Naive thymus-derived CD8-positive, alpha-beta T cell (primary cell): ENCODE results near the gene PPP4C. TPM values are rescaled to one million over a fixed set of nuclear protein-coding genes. Genes with fewer than 3 reads are reported as not detected.
A peak's percentile ranks its signal among the peaks of the same experiment; 100 is the strongest.

Experiments used
- ATAC-seq, 2 donors: fragments of 150-1000 bp; cut with Tn5 transposase in 1 of 2; sonication (Bioruptor Pico), chemical (Tn5 transposase) in 1 of 2; 1 replicate in 1 of 2; 2 replicates in 1 of 2; pipeline ENCODE4 v1.10.0; 2021; ENCODE audit warnings: mild to moderate bottlenecking in 2 of 2, moderate library complexity in 2 of 2
- POLR2A ChIA-PET: fragments of 350-600 bp; sonication (Branson Sonifier 250); formaldehyde crosslinking; loops from one replicate; lab custom pipeline; 2021; ENCODE audit warnings: antibody characterized with exemption; lab: Charles Lee
- DNase-seq, 10 donors: peaks; one replicate each; pipeline versions ENCODE4 v3.0.0 to v3.0.0-alpha.2; 2020 to 2022
- H3K27ac Mint-ChIP-seq, 10 donors: one replicate each; pipeline ENCODE4 v1.8.0; 2020 to 2022; ENCODE audit warnings: mild to moderate bottlenecking in 10 of 10, mixed read lengths in 10 of 10, moderate library complexity in 4 of 10, inconsistent platforms in 1 of 10
- H3K27me3 Mint-ChIP-seq, 5 donors: one replicate each; pipeline ENCODE4 v1.8.0; 2021 to 2022; ENCODE audit warnings: mixed read lengths in 5 of 5
- H3K36me3 Mint-ChIP-seq, 3 donors: one replicate each; pipeline ENCODE4 v1.8.0; 2020 to 2022; ENCODE audit warnings: mixed read lengths in 3 of 3, mild to moderate bottlenecking in 2 of 3, inconsistent platforms in 1 of 3
- H3K4me1 Mint-ChIP-seq, 4 donors: one replicate each; pipeline ENCODE4 v1.8.0; 2021 to 2022; ENCODE audit warnings: mixed read lengths in 4 of 4
- H3K4me3 Mint-ChIP-seq, 10 donors: one replicate each; pipeline ENCODE4 v1.8.0; 2020 to 2022; ENCODE audit warnings: mild to moderate bottlenecking in 10 of 10, mixed read lengths in 10 of 10, moderate library complexity in 6 of 10, inconsistent platforms in 1 of 10
- H3K9me3 Mint-ChIP-seq, 9 donors: one replicate each; pipeline ENCODE4 v1.8.0; 2020 to 2022; ENCODE audit warnings: mixed read lengths in 9 of 9, mild to moderate bottlenecking in 3 of 9, inconsistent platforms in 1 of 9, moderate library complexity in 1 of 9
- polyA plus RNA-seq, 3 donors: library from polyadenylated mRNA; unstranded; fragments of 300-500 nt; fragmentation: Illumina TruSeq; gene quantifications; one replicate each; pipeline ENCODE4 v1.2.3, GENCODE V29; 2021
- total RNA-seq, 8 experiments: library from RNA in 2 of 8; stranded (reverse) in 2 of 8; gene quantifications; one replicate each; pipeline ENCODE4 v1.2.3 and lab custom pipeline; 2021 to 2026

Gene PPP4C
- total and polyA plus RNA-seq, 5 experiments from 2014 or later = 82.8 to 199 (median 153) TPM

DNA sequence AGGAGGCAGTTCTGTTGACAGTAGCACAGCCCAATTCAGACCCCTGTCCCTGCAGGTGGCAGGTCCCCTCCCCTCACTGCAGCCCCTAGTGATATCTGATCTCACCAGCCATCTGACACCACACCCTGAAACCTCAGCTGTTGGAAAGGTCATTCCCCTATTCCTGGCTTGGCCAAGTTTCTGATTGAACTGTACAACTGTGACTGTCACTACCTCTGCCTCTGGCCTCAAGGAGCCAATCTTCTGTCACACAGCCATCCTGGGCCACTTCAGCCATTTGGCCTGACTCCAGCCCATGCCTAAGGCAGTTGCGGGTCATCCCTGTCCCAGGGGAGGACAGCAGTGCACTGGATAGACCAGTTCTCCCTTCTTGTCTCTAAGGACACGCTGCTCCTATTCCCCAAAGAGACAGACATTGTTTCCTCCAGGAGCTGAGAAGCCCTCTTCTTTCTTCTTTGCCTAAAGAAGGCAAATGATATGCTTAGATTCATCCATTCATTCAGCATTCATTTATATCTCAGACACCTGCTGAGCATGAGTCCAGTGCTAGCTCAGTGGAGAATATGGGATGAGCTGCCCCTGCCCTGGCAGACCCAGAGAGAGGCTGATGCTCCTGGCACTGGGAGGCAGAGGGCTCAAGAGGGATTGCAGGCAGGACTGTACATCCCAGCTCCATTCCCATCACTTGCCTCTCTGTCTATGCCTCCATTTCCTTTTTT is 14.8 kb upstream of the PPP4C start:
- H3K36me3 Mint-ChIP-seq = peaks cover 0 to 3% (median 0%) of the 10 kb centered on the region in 3 donors
- H3K9me3 Mint-ChIP-seq = no peaks in the 10 kb centered on the region
- H3K4me1 Mint-ChIP-seq = peaks cover 7 to 12% (median 11%) of the 10 kb centered on the region in 4 donors
- no peak for ATAC-seq
- no peaks in the 10 kb centered on the region for H3K27me3 Mint-ChIP-seq
- no peak for DNase-seq
- POLR2A ChIA-PET = interaction anchor here (0.7 to 8.0 kb wide), 5 partner anchors 15 to 323 kb away, joined by 3 to 192 read pairs (median 9); partner anchors contain the start of genes CORO1A, PPP4C, TBX6 and YPEL3
- peak overlapping the region in 2 of 10 donors; percentile 40 to 60 for H3K27ac Mint-ChIP-seq
- peak overlapping the region in 2 of 10 donors; percentile 23 to 26 for H3K4me3 Mint-ChIP-seq

DNA sequence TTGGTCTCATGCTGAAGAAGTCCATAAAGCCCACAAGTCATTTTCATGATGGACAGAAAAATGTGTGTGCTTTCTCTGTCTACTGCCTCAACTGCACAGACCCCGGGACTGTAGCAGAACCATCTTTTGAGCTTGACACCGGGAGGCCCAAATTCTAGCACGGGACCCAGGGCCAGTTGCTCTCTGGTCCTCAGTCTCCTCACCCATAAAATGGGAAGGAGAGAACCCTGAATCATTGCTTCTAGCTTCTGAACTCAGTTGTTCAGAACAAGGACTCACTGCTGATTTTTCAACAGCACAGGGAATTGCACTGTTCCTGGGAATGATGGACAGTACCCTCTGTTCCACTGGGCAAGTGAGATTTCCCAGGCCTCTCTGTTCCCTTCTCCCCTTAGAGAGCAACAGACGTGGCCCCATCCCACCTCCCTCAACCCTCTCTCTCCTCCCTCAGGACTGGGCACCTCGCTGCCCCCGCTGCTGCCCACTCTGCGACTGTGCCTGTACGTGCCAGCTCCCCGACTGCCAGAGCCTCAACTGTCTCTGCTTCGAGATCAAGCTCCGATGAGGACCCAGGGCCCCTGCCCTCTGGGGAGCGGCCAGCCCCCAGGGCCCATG is 12.4 kb upstream of the PPP4C start:
- peak overlapping the region in 9 of 10 donors; percentile 48 to 100 (median 99) for H3K4me3 Mint-ChIP-seq
- POLR2A ChIA-PET = interaction anchor here (0.6 to 8.0 kb wide), 8 partner anchors 8 to 354 kb away, joined by 3 to 192 read pairs (median 9); partner anchors contain the start of genes CORO1A, PPP4C, TBX6 and YPEL3
- DNase-seq (no peak), ATAC-seq (no peak)
- H3K4me1 Mint-ChIP-seq = peaks cover 12 to 30% (median 27%) of the 10 kb centered on the region in 4 donors
- peak overlapping the region; percentile 96 to 99 (median 98) for H3K27ac Mint-ChIP-seq
- H3K9me3 Mint-ChIP-seq = no peaks in the 10 kb centered on the region
- H3K36me3 Mint-ChIP-seq = peaks cover 0 to 18% (median 5%) of the 10 kb centered on the region in 3 donors
- no peaks in the 10 kb centered on the region for H3K27me3 Mint-ChIP-seq

DNA sequence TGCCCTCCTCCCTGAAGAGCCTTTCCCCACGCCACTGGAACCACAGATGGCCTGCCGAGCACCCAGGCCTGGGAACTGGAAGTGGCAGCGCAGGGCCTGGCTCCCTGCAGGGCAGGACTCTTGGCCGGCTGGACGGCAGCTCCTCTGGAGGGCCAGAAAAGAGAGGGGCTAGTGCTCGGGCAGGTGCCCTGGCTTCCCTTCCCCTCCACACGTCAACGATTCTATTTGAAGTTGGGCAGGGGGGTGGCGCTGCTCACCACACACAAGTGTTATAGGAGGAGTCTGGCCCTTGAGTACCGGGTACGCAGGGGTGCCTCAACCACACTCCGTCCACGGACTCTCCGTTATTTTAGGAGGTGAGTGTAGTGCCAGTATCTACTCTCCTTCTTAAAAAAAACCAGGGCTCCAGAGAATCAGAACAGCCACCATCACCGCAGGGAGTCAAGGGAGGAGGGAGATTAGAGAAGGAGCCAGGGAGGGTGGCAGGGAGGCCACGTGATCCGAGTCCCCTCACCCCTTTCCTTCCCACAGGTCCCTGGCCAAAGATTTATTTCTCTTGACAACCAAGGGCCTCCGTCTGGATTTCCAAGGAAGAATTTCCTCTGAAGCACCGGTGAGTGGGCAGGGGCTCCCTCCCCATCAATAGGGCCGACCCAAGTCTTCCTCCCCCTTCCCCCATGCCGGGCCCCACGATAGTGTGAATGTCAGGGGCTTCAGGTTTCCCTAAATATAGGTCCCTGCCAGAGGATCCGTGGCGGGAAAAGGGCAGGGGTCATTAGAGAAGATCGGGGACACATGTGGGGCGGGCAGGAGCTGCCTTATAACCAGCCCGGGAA is 11.7 kb upstream of the PPP4C start:
- POLR2A ChIA-PET = interaction anchor here (0.8 to 8.0 kb wide), 17 partner anchors 9 to 595 kb away, joined by 3 to 192 read pairs (median 9); partner anchors contain the start of genes CORO1A, FBRS, PPP4C and SEPTIN1
- peak overlapping the region; percentile 98 to 100 (median 99) for H3K4me3 Mint-ChIP-seq
- H3K9me3 Mint-ChIP-seq = no peaks in the 10 kb centered on the region
- H3K36me3 Mint-ChIP-seq = peaks cover 0 to 25% (median 8%) of the 10 kb centered on the region in 3 donors
- peaks cover 15 to 37% (median 34%) of the 10 kb centered on the region in 4 donors for H3K4me1 Mint-ChIP-seq
- H3K27ac Mint-ChIP-seq = peak overlapping the region; percentile 96 to 99 (median 98)
- ATAC-seq (peak; percentile 22 to 46), DNase-seq (peak; percentile 37 to 89 (median 61))
- no peaks in the 10 kb centered on the region for H3K27me3 Mint-ChIP-seq

DNA sequence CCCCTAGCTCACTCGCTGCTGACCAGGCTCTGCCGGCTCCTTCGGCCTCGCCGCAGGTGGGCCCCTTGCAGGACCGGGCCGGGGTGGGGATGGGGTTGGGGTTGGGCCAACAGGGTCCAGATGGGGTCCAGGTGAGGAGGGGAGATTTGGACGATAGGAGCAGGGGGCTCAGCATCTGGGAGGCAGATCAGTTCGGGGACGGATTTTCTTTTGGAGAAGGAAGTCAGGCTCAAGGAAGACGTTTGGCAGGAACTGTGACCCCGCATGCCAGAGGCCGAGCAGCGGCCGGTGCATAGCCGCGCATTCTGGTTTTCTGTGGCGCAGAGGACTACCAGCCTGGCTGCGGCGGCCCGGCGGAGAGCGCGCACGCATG is 11.1 kb upstream of the PPP4C start:
- Mint-ChIP-seq H3K9me3 (no peaks in the 10 kb centered on the region), H3K27me3 (no peaks in the 10 kb centered on the region), H3K27ac (peak overlapping the region; percentile 94 to 99 (median 98)), H3K4me1 (peaks cover 15 to 43% (median 39%) of the 10 kb centered on the region in 4 donors), H3K36me3 (peaks cover 0 to 31% (median 8%) of the 10 kb centered on the region in 3 donors), H3K4me3 (peak overlapping the region; percentile 98 to 100 (median 99))
- POLR2A ChIA-PET = interaction anchor here (0.6 to 8.0 kb wide), 25 partner anchors 10 to 633 kb away, joined by 3 to 192 read pairs (median 7); partner anchors contain the start of genes CORO1A, FBRS, MAPK3 and PPP4C
- DNase-seq (no peak), ATAC-seq (no peak)

DNA sequence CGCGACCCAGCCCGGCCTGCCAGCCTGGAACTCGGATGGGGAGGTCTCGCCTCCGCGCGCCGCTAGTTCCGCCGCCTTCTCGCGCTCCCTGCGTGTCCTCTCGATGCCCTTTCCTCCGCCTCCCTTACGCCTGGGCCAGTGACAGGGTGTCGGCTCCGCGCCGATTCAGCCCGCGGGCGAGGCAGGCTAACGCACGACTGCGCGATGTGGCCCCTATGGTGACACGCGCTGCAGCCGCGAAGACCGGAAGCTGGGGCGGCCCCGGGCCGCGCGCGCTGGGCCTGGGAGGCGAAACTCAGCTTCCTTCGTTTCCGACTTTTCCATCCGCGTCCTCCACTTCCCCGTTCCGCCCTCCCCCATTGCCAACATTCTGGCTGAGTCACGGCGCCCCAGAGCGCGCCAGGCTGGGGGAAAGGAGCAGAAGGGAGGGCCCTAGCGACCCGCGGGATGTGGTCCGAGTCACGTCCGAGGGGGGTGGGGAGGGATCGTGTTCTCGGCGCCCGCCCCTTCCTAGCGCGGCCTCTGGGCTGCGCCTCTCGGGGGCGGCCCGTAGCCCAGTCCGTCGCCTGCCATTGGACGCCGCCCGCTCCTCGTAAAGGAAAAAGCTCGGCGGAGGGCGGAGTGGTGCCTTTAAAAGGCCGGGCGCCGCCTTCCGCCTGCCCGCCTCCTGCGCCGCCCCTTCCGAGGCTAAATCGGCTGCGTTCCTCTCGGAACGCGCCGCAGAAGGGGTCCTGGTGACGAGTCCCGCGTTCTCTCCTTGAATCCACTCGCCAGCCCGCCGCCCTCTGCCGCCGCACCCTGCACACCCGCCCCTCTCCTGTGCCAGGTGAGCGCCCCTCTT is 10.5 kb upstream of the PPP4C start, which contains the start of gene ALDOA:
Gene ALDOA, plus strand, starts transcription at position 659 of the 841 bp plus-strand sequence. CDS start 1,138 bp downstream, outside the sequence.
- DNase-seq = peak; percentile 89 to 96 (median 92)
- POLR2A ChIA-PET = interaction anchor here (0.6 to 8.0 kb wide), 50 partner anchors 10 to 633 kb away, joined by 3 to 192 read pairs (median 4); partner anchors contain the start of genes CORO1A, DCTPP1, FBRS and HIRIP3
- H3K27ac Mint-ChIP-seq = peak within 1 kb of the TSS; percentile 94 to 99 (median 97)
- H3K27me3 Mint-ChIP-seq = no peaks in the 10 kb centered on the region
- H3K4me1 Mint-ChIP-seq = peaks cover 17 to 46% (median 43%) of the 10 kb centered on the region in 4 donors
- H3K36me3 Mint-ChIP-seq = peaks cover 0 to 37% (median 8%) of the 10 kb centered on the region in 3 donors
- no peaks in the 10 kb centered on the region for H3K9me3 Mint-ChIP-seq
- peak; percentile 81 to 87 for ATAC-seq
- peak within 1 kb of the TSS; percentile 98 to 100 (median 99) for H3K4me3 Mint-ChIP-seq

DNA sequence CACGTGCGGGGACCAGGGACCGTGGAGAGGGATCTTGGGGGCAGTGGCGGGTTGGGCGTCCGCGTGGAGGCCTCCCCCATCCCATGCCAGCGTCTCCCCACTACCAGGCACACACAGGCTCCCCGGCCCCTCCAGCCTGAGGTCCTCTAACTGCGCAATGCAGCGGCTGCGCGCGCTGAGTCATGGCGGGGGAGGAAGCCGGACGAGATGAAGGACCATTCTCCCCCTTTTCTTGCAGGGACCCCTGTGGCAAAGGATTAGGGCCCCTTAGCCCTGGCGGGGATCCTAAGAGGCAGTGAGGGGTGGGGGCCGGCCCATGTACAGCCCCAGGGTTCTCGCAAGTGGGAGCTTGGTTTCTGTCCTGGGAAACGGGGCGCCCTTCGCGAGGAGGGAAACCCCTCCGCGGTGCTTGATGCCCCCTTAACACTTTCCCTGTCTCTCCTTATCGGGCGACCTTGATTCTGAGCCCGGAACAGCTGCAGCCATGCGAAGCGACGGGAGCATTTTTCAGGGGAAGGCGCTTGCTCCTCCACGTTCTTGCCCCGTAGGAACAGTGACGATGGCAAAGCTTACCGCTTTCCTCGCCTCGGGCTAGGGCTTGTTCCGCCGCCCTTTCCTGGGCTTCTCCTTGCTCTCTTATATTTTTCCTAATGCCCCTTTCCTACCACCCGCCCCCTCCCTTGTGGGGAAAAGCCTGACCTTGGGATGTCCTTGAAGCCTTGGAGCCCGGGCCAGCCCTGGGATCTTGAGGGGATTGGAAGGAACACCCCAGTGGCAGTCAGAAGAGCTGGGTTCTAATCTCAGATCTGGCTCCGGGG is 9.6 kb upstream of the PPP4C start:
- no peaks in the 10 kb centered on the region for H3K27me3 Mint-ChIP-seq
- H3K4me3 Mint-ChIP-seq = peak overlapping the region; percentile 98 to 100 (median 99)
- POLR2A ChIA-PET = interaction anchor here (0.5 to 8.0 kb wide), 52 partner anchors 10 to 882 kb away, joined by 3 to 192 read pairs (median 4); partner anchors contain the start of genes CORO1A, DCTPP1, FBRS and HIRIP3
- H3K9me3 Mint-ChIP-seq = no peaks in the 10 kb centered on the region
- H3K27ac Mint-ChIP-seq = peak overlapping the region; percentile 94 to 99 (median 97)
- ATAC-seq (peak in 1 of 2 donors; percentile 2), DNase-seq (peak in 2 of 10 donors; percentile 15 to 27)
- H3K36me3 Mint-ChIP-seq = peaks cover 0 to 45% (median 8%) of the 10 kb centered on the region in 3 donors
- peaks cover 17 to 53% (median 46%) of the 10 kb centered on the region in 4 donors for H3K4me1 Mint-ChIP-seq

DNA sequence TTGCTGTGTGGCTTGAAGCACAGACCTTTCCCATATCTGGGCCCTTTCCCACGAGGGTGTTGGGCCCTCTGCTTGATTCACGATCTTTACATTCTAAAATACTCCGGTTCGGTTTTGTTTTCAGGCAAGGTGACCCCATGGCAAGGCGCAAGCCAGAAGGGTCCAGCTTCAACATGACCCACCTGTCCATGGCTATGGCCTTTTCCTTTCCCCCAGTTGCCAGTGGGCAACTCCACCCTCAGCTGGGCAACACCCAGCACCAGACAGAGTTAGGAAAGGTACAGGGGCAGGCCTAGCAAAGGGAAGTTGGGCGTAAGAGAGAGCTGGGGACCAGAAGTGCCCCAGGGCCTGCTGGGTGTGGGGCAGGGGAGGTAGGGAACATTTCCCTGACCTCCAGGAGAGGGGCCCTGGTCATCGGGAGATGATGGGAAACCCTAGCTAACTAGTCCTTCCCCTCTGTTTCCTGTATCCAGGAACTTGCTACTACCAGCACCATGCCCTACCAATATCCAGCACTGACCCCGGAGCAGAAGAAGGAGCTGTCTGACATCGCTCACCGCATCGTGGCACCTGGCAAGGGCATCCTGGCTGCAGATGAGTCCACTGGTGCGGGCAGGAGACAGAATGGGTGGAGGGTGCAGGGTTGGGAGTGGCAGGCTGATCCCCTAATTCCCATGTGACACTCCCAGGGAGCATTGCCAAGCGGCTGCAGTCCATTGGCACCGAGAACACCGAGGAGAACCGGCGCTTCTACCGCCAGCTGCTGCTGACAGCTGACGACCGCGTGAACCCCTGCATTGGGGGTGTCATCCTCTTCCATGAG is 8.8 kb upstream of the PPP4C start:
- Mint-ChIP-seq H3K4me1 (peaks cover 17 to 58% (median 46%) of the 10 kb centered on the region in 4 donors), H3K4me3 (peak overlapping the region; percentile 98 to 100 (median 99)), H3K27ac (peak overlapping the region; percentile 57 to 99 (median 97)), H3K9me3 (no peaks in the 10 kb centered on the region), H3K36me3 (peaks cover 0 to 54% (median 12%) of the 10 kb centered on the region in 3 donors), H3K27me3 (no peaks in the 10 kb centered on the region)
- DNase-seq = no peak
- ATAC-seq = no peak
- POLR2A ChIA-PET = interaction anchor here (0.5 to 8.0 kb wide), 25 partner anchors 9 to 882 kb away, joined by 3 to 192 read pairs (median 5); partner anchors contain the start of genes CORO1A, KCTD13, PPP4C and SEPTIN1

DNA sequence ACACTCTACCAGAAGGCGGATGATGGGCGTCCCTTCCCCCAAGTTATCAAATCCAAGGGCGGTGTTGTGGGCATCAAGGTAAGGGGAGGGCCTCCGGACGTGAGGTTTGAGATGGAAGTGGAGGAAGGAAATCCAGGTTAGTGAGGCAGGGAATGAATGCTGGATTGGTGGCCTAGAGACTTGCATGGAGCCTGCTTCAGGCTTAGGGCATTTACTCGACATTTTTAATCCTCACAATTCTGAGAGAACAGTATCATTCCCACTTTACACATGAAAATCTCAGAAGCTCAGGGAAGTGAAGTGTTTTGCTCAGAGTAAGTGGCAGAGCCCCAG is 8.2 kb upstream of the PPP4C start:
- Mint-ChIP-seq H3K36me3 (peaks cover 0 to 59% (median 15%) of the 10 kb centered on the region in 3 donors), H3K4me3 (peak overlapping the region in 9 of 10 donors; percentile 50 to 100 (median 99)), H3K27ac (peak overlapping the region in 9 of 10 donors; percentile 57 to 99 (median 97)), H3K4me1 (peaks cover 17 to 60% (median 47%) of the 10 kb centered on the region in 4 donors), H3K9me3 (no peaks in the 10 kb centered on the region), H3K27me3 (no peaks in the 10 kb centered on the region)
- DNase-seq (no peak), ATAC-seq (no peak)
- POLR2A ChIA-PET = interaction anchor here (0.8 to 8.0 kb wide), 7 partner anchors 9 to 350 kb away, joined by 3 to 192 read pairs (median 8); partner anchors contain the start of genes CORO1A, PPP4C, TBX6 and TMEM219

DNA sequence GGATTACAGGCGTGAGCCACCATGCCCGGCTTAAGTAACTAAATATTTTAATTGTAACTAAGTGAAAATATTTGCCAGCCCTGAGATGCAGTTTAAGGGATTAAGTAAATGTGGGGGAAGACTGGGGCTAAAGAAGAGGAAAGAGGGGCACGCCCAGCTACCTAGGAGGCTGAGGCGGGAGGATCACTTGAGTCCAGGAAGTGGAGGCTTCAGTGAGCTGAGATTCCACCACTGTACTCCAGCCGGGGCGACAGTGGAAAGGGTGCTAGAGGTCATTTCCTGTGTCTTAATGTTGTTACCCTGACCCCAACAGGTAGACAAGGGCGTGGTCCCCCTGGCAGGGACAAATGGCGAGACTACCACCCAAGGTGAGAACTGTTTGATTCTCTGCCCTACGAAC is 7.5 kb upstream of the PPP4C start:
- no peak for DNase-seq
- Mint-ChIP-seq H3K4me1 (peaks cover 17 to 57% (median 46%) of the 10 kb centered on the region in 4 donors), H3K4me3 (peak overlapping the region in 8 of 10 donors; percentile 23 to 86 (median 68)), H3K27ac (peak overlapping the region; percentile 34 to 94 (median 83)), H3K9me3 (no peaks in the 10 kb centered on the region), H3K27me3 (no peaks in the 10 kb centered on the region), H3K36me3 (peaks cover 0 to 59% (median 15%) of the 10 kb centered on the region in 3 donors)
- POLR2A ChIA-PET = interaction anchor here (0.7 to 8.0 kb wide), 4 partner anchors 24 to 310 kb away, joined by 3 to 192 read pairs (median 5); partner anchors contain the start of genes TBX6 and YPEL3
- ATAC-seq = no peak
